Upper lobe of left lung (tissue), 4 donors: Measurements from ENCODE around the gene XYLT1.
"Not testable (repeated sequence)": the region's sequence is repeated elsewhere in the genome, so short reads cannot be mapped to it uniquely, and the experiment has no call there.

Experiments used
- CTCF ChIP-seq, 6 experiments: fragments of 450-650 bp in 4 of 6; fragments of 200-600 bp in 2 of 6; sonication (generic) in 2 of 6; IDR thresholded peaks; one replicate each; pipeline ENCODE4 v1.5.1; 2016 to 2019; ENCODE audit warnings: antibody characterized with exemption in 6 of 6
- EP300 ChIP-seq, 4 donors: sonication (generic); formaldehyde crosslinking; IDR thresholded peaks; one replicate each; pipeline ENCODE4 v1.5.1; 2017; ENCODE audit warnings: antibody characterized with exemption in 4 of 4, control low read depth in 2 of 4
- POLR2AphosphoS5 ChIP-seq, 2 donors: sonication (generic); formaldehyde crosslinking; IDR thresholded peaks; one replicate each; pipeline ENCODE4 v1.5.1; 2017; ENCODE audit warnings: antibody characterized with exemption in 2 of 2

- TF ChIP-seq CTCF, POLR2AphosphoS5, EP300 (IDR thresholded peaks at IDR 0.05): not testable (repeated sequence)
These were observed 36.8 kb upstream of the XYLT1 start for GRCh38 chr16:17507516-17507915.
